HL-60 (cell line): ENCODE measurements around the gene YIF1A.

Source experiments
- DNase-seq, 2 experiments: peaks; one replicate each; pipeline ENCODE4 v3.0.0-alpha.2; 2010 to 2020; ENCODE audit warnings: low read depth in 1 of 2, low spot score in 1 of 2
- H3K27ac ChIP-seq: fragments of 250-450 bp; sonication (Bioruptor Pico); replicated peaks from 2 replicates; pipeline ENCODE4 v1.5.1; 2020; ENCODE audit warnings: mild to moderate bottlenecking, moderate library complexity
- H3K27me3 ChIP-seq: fragments of 250-450 bp; sonication (Bioruptor Pico); 2 replicates; pipeline ENCODE4 v1.5.1; 2021; ENCODE audit warnings: mild to moderate bottlenecking, moderate library complexity; ENCODE audit not compliant: insufficient read depth, poor library complexity, severe bottlenecking
- H3K4me3 ChIP-seq: replicated peaks from 2 replicates; pipeline ENCODE4 v1.5.1; 2011; ENCODE audit warnings: mild to moderate bottlenecking, control low read depth, low read length; ENCODE audit not compliant: insufficient read depth
- GABPA ChIP-seq: IDR thresholded peaks from 2 replicates; pipeline ENCODE4 v1.6.1; 2012; ENCODE audit warnings: low read depth
- POLR2AphosphoS5 ChIP-seq: IDR thresholded peaks from 2 replicates; pipeline ENCODE4 v1.6.1; 2012; ENCODE audit warnings: low read depth
- REST ChIP-seq: IDR thresholded peaks from 2 replicates; pipeline ENCODE4 v1.6.1; 2012; ENCODE audit warnings: low read depth; ENCODE audit not compliant: insufficient replicate concordance
- SPI1 ChIP-seq: IDR thresholded peaks from 2 replicates; pipeline ENCODE4 v1.6.1; 2012; ENCODE audit warnings: low read depth, mild to moderate bottlenecking, borderline replicate concordance
- TF ChIP-seq, protein P1 (sequence below): IDR thresholded peaks from one replicate; pipeline ENCODE4 v1.5.1; 2011; ENCODE audit warnings: low read length, control low read depth, inconsistent platforms; ENCODE audit not compliant: insufficient read depth

The YIF1A gene

GRCh38 chr11:66332371-66333219 is 43.7 kb upstream of the YIF1A start:
- Histone ChIP-seq H3K4me3 (no peak overlapping the region), H3K27ac (no peak overlapping the region), H3K27me3 (no peaks in the 10 kb centered on the region)
- no peak for DNase-seq
- no peak for TF ChIP-seq SPI1
- TF ChIP-seq, protein P1, sequence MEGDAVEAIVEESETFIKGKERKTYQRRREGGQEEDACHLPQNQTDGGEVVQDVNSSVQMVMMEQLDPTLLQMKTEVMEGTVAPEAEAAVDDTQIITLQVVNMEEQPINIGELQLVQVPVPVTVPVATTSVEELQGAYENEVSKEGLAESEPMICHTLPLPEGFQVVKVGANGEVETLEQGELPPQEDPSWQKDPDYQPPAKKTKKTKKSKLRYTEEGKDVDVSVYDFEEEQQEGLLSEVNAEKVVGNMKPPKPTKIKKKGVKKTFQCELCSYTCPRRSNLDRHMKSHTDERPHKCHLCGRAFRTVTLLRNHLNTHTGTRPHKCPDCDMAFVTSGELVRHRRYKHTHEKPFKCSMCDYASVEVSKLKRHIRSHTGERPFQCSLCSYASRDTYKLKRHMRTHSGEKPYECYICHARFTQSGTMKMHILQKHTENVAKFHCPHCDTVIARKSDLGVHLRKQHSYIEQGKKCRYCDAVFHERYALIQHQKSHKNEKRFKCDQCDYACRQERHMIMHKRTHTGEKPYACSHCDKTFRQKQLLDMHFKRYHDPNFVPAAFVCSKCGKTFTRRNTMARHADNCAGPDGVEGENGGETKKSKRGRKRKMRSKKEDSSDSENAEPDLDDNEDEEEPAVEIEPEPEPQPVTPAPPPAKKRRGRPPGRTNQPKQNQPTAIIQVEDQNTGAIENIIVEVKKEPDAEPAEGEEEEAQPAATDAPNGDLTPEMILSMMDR = no peak
- TF ChIP-seq REST = no peak
- TF ChIP-seq POLR2AphosphoS5 = no peak
- TF ChIP-seq GABPA = no peak

DNA sequence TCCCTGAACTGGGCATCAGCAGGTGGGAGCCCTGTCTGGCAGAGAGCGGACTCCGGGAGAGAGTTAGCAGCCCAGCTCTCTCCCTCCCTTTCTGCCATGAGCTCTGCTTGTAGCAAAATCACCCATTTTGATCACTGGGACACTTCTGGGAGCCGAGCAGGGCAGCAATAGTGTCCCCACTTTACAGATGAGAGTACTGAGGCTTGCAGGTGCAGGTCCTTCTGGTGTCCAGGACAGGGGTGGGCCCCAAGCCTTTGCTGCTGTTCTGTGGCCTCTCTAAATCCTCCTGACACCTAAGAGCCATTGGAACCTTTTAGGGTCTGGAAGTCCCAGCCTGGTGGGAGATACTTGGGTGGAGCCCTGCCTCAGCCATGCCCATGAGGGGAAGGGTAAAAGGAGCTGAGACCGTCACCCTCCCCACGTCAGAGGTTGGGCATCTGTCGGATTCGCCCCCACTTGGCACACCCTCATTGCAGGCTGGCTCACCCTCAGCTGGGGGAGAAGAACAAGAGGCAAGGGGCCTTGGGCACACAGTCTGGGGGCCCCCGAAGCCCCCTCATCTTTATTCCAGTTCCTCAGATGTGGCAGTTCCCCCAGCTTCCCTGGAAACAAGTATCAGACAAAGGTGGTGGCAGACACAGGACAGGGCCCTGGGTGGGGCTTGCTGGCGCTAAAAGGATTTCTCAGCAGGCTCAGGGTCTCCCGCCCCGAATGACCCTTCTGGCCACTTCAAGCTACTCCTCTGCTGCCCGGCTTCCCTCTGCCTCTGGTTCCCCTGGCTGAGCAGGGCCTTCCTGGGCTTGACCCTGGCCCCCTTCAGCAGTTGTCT is 42.8 kb upstream of the YIF1A start:
- Histone ChIP-seq H3K27me3 (no peaks in the 10 kb centered on the region), H3K27ac (no peak overlapping the region), H3K4me3 (no peak overlapping the region)
- DNase-seq = no peak
- TF ChIP-seq POLR2AphosphoS5 = no peak
- TF ChIP-seq, protein P1 = no peak
- TF ChIP-seq GABPA = no peak
- no peak for TF ChIP-seq SPI1
- TF ChIP-seq REST = no peak

DNA sequence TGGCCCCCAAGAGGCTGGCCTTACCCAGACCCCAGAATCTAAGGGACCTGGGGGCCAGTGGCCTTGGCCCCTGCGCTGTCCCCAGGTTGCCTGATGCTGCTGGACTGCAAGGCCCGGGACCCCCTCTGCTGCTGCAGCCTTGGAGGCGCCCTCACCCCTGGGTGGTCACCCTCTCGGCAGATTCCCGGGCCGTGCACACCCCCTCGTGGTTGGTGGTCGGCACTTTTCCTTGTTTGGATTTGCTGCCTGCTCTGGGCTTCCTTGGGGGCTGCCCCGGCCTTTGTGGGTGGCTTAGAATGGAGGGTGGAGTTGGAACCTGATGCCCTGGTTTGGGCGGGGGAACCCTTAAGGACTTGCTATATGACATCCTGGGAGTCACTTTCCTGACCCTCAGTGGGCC is 42.0 kb upstream of the YIF1A start:
- H3K4me3 ChIP-seq = no peak overlapping the region
- no peaks in the 10 kb centered on the region for H3K27me3 ChIP-seq
- H3K27ac ChIP-seq = no peak overlapping the region
- DNase-seq = no peak
- TF ChIP-seq GABPA (no peak), POLR2AphosphoS5 (no peak), REST (no peak), SPI1 (no peak)
- TF ChIP-seq, protein P1 = no peak
